Vagina (tissue), 2 donors: Measurements from ENCODE around the gene ATXN1. TPM values are rescaled to one million over a fixed set of nuclear protein-coding genes. Genes with fewer than 3 reads are reported as not detected.

Experiments used
- DNase-seq, 2 donors: peaks; one replicate each; pipeline ENCODE4 v3.0.0-alpha.2; 2017; ENCODE audit errors: extremely low spot score in 2 of 2
- H3K27ac ChIP-seq: fragments of 200-600 bp; sonication (generic); one replicate; pipeline ENCODE4 v1.5.1; 2019
- H3K27me3 ChIP-seq: fragments of 200-600 bp; sonication (generic); one replicate; pipeline ENCODE4 v1.5.1; 2019
- H3K36me3 ChIP-seq, 2 donors: fragments of 200-600 bp; sonication (generic); one replicate each; pipeline ENCODE4 v1.5.1; 2017 to 2019
- H3K4me1 ChIP-seq: fragments of 200-600 bp; sonication (generic); one replicate; pipeline ENCODE4 v1.5.1; 2019
- H3K4me3 ChIP-seq, 2 donors: fragments of 200-600 bp; sonication (generic); 1 replicate in 1 of 2; 2 replicates in 1 of 2; pipeline ENCODE4 v1.5.1; 2016 to 2019
- H3K9me3 ChIP-seq: fragments of 200-600 bp; sonication (generic); one replicate; pipeline ENCODE4 v1.5.1; 2019
- POLR2A ChIP-seq, 2 donors: fragments of 450-650 bp; IDR thresholded peaks; one replicate each; pipeline ENCODE4 v1.6.1; 2017; ENCODE audit warnings: antibody characterized with exemption in 2 of 2, mild to moderate bottlenecking in 2 of 2, moderate library complexity in 2 of 2
- POLR2AphosphoS5 ChIP-seq, 2 donors: sonication (generic); formaldehyde crosslinking; IDR thresholded peaks; one replicate each; pipeline ENCODE4 v1.9.0; 2017; ENCODE audit warnings: antibody characterized with exemption in 2 of 2, mild to moderate bottlenecking in 2 of 2, low read depth in 1 of 2; ENCODE audit not compliant: insufficient read depth in 1 of 2
- intact Hi-C: fragments of 100-400 bp; cut with DNase I; formaldehyde crosslinking; loops from one replicate; pipeline ENCODE4 v1.15.1; 2023
- total RNA-seq: library from RNA; depleted of rRNA; stranded (reverse); fragments of >200 nt; gene quantifications from one replicate; pipeline ENCODE4 v1.2.3, GENCODE V29; 2016
- TF ChIP-seq, protein P1 (sequence below), 3 experiments: fragments of 450-650 bp in 2 of 3; fragments of 200-600 bp in 1 of 3; sonication (generic) in 1 of 3; IDR thresholded peaks; one replicate each; pipeline ENCODE4 v1.5.1; 2017 to 2019; ENCODE audit warnings: antibody characterized with exemption in 3 of 3, mild to moderate bottlenecking in 2 of 3, moderate library complexity in 2 of 3

Gene ATXN1
- total RNA-seq, 1 donor from 2014 or later, result 43.2 TPM

DNA sequence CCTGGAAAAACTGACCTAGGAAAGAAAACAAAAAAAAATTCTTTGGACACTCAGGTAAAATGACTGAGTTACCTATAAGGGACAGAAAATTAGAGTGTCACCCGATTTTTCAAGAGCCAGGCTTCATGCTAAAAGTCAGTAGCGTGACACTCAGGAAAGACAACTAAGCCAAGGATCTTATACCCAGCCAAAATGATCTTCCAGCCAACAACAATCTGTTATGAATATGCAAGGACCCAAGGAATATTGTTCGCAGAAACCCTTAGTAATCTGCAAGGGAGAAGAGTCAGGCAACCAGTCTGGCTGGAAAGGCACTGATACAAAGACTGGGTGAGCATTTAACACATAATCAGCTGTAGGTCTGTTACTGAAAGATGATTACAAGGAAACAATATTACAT is 319.2 kb downstream of the ATXN1 start:
- intact Hi-C loops, result no loop called here
- Histone ChIP-seq H3K4me1 (peaks cover 18% of the 10 kb centered on the region), H3K27ac (no peak overlapping the region), H3K36me3 (no peaks in the 10 kb centered on the region), H3K27me3 (no peaks in the 10 kb centered on the region), H3K9me3 (no peaks in the 10 kb centered on the region), H3K4me3 (no peak overlapping the region)
- no peak for DNase-seq
- no peak for TF ChIP-seq POLR2AphosphoS5 (IDR thresholded peaks at IDR 0.05; ENCODE audit: insufficient read depth in 1 of 2, low read depth in 1 of 2)
- TF ChIP-seq POLR2A (IDR thresholded peaks at IDR 0.05), result no peak
- TF ChIP-seq, protein P1, sequence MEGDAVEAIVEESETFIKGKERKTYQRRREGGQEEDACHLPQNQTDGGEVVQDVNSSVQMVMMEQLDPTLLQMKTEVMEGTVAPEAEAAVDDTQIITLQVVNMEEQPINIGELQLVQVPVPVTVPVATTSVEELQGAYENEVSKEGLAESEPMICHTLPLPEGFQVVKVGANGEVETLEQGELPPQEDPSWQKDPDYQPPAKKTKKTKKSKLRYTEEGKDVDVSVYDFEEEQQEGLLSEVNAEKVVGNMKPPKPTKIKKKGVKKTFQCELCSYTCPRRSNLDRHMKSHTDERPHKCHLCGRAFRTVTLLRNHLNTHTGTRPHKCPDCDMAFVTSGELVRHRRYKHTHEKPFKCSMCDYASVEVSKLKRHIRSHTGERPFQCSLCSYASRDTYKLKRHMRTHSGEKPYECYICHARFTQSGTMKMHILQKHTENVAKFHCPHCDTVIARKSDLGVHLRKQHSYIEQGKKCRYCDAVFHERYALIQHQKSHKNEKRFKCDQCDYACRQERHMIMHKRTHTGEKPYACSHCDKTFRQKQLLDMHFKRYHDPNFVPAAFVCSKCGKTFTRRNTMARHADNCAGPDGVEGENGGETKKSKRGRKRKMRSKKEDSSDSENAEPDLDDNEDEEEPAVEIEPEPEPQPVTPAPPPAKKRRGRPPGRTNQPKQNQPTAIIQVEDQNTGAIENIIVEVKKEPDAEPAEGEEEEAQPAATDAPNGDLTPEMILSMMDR (IDR thresholded peaks at IDR 0.05), result no peak

DNA sequence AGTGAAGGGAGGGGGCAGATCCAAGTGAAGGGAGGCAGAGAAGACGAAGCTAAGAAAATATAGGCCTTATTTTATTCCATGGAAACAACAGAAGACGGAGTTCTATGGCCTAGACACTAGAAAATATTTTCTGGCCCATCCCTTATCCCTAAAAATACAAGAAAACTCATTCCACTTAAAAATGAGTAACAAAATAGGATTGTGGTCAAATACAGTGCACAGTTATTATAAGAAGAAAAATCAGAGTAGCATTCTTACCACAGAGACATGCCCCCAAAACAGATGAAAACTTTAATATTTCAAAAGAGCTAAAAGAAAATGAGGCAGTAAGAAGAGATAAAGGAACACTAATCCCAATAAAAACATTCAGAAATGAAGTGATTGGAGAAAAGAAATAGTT is 320.0 kb downstream of the ATXN1 start:
- no peak overlapping the region for H3K27ac ChIP-seq
- no peak for TF ChIP-seq POLR2A (IDR thresholded peaks at IDR 0.05)
- TF ChIP-seq, protein P1 (IDR thresholded peaks at IDR 0.05), result no peak
- no peak for TF ChIP-seq POLR2AphosphoS5 (IDR thresholded peaks at IDR 0.05; ENCODE audit: insufficient read depth in 1 of 2, low read depth in 1 of 2)

DNA sequence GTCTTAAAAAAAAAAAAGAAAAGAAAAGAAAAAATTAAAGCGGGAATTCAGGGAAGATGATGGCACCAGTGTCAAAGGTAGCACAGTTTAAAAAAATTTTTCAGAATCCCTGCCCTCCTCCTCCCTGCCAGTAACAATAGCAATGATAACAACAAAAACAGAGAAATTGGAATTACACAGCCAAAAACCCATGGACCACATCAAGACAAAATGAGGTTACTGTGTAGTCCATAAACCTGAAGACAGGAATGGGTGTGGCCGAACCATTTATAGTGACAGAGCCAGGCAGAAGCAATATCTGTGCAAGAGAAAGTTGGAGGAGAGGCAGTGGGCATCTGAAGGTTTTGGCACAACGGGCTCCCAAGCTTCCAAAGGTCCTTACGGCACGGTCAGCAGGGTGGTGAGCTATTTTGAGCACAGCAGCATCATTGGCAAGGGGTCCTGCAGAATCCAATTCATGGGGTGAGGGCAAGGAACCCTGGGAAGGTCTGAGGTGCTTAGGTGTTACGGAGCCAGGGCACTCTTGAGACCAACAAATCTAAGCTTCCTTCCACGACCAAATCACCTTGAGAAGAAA is 320.5 kb downstream of the ATXN1 start:
- H3K27ac ChIP-seq, result no peak overlapping the region
- no peak overlapping the region for H3K4me3 ChIP-seq
- DNase-seq, result no peak
- TF ChIP-seq, protein P1 (IDR thresholded peaks at IDR 0.05), result no peak
- TF ChIP-seq POLR2AphosphoS5 (IDR thresholded peaks at IDR 0.05; ENCODE audit: insufficient read depth in 1 of 2, low read depth in 1 of 2) (no peak), POLR2A (IDR thresholded peaks at IDR 0.05) (no peak)
- H3K4me1 ChIP-seq, result peaks cover 18% of the 10 kb centered on the region
- H3K36me3 ChIP-seq, result no peaks in the 10 kb centered on the region
- H3K27me3 ChIP-seq, result no peaks in the 10 kb centered on the region
- H3K9me3 ChIP-seq, result no peaks in the 10 kb centered on the region
- intact Hi-C loops, result no loop called here

More for the DNA sequence above, 320.0 kb downstream of the ATXN1 start:
- Histone ChIP-seq H3K27me3 (no peaks in the 10 kb centered on the region), H3K9me3 (no peaks in the 10 kb centered on the region), H3K4me3 (no peak overlapping the region), H3K4me1 (peaks cover 18% of the 10 kb centered on the region), H3K36me3 (no peaks in the 10 kb centered on the region)
- intact Hi-C loops, result no loop called here
- no peak for DNase-seq

DNA sequence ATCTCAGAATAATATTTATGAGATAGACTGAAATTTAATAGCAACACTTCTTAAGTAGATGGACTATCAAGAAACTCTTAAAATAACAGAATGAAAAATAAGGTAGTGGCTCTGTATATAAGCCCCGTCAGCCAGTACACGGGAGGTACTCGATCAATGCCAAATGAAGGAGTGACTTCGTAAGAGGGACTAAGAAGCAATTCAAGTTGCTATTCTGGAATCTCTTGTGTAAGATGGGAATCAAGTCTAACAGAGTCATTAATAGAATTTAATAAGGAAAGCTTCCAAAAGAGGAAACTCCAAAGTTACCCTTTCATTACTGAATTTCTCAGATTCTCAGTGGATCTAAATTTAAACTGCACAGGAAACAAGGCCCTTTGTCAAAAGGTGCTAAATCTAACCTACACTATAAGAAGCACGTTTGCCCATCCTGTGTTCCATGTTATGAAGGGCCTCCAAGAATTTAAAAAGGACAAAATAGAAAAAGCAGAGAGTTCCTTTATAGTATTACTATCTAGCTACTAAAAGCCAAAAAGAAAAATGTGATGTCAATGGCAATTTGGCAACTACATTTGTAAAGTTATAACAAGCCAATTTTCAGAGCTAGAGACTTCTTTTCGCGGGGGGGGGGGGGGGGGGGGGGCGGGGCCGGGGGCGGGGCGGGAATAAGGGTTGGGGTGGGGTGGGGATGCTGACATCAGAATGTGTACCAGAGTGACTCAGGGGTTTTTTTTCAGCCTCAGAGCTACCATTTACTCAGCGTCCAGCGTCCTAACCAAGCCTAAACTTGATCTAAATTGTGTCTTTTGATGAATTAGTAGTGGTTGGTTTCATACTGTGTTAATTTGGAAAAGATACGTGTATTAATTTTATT is 322.3 kb downstream of the ATXN1 start:
- no peaks in the 10 kb centered on the region for H3K27me3 ChIP-seq
- intact Hi-C loops, result no loop called here
- peak overlapping the region; percentile 60 for H3K27ac ChIP-seq
- no peak for TF ChIP-seq POLR2A (IDR thresholded peaks at IDR 0.05)
- TF ChIP-seq, protein P1 (IDR thresholded peaks at IDR 0.05), result no peak
- no peak for TF ChIP-seq POLR2AphosphoS5 (IDR thresholded peaks at IDR 0.05; ENCODE audit: insufficient read depth in 1 of 2, low read depth in 1 of 2)
- no peaks in the 10 kb centered on the region for H3K36me3 ChIP-seq
- no peak for DNase-seq
- no peaks in the 10 kb centered on the region for H3K9me3 ChIP-seq
- H3K4me1 ChIP-seq, result peaks cover 18% of the 10 kb centered on the region
- H3K4me3 ChIP-seq, result no peak overlapping the region

DNA sequence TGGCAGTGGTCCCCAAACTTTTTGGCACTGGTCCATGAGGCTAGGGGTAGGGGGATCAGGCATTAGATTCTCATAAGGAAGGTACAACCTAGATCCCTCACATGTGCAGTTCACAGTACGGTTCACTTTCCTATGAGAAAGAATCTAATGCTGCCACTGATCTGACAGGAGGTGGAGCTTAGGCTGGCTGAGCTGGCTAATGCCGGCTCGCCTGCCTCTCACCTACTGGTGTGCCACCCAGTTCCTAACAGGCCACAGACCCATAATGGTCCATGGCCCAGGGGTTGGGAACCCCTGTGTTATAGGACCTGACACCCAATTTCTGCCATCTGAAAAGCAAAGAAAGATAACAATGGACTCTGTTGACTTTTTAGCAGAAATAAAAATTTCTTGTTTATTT is 323.3 kb downstream of the ATXN1 start:
- peak overlapping the region; percentile 60 for H3K27ac ChIP-seq
- no peaks in the 10 kb centered on the region for H3K27me3 ChIP-seq

More for the DNA sequence above, 323.3 kb downstream of the ATXN1 start:
- TF ChIP-seq, protein P1 (IDR thresholded peaks at IDR 0.05), result no peak
- TF ChIP-seq POLR2AphosphoS5 (IDR thresholded peaks at IDR 0.05; ENCODE audit: insufficient read depth in 1 of 2, low read depth in 1 of 2), result no peak
- no peak for TF ChIP-seq POLR2A (IDR thresholded peaks at IDR 0.05)
- no peak for DNase-seq
- no peaks in the 10 kb centered on the region for H3K36me3 ChIP-seq
- H3K4me1 ChIP-seq, result peaks cover 28% of the 10 kb centered on the region
- intact Hi-C loops, result no loop called here
- H3K9me3 ChIP-seq, result no peaks in the 10 kb centered on the region
- no peak overlapping the region for H3K4me3 ChIP-seq
